H1 (cell line): ENCODE results near the gene FOXN3. TPM values are rescaled to one million over a fixed set of nuclear protein-coding genes. Genes with fewer than 3 reads are reported as not detected.

Experiments
- CTCF ChIA-PET: fragments of 300-600 bp; sonication (Branson Sonifier 250); formaldehyde crosslinking; loops from one replicate; lab custom pipeline; 2021; ENCODE audit not compliant: partially characterized antibody; lab: Charles Lee
- POLR2A ChIA-PET: fragments of 300-600 bp; sonication (Branson Sonifier 250); formaldehyde crosslinking; loops from one replicate; lab custom pipeline; 2021; ENCODE audit warnings: inconsistent platforms; ENCODE audit not compliant: partially characterized antibody; lab: Charles Lee
- DNase-seq, 2 experiments: peaks; one replicate each; pipeline versions ENCODE4 v3.0.0 to v3.0.0-alpha.2; 2010 to 2022; ENCODE audit warnings: low spot score in 2 of 2, low read depth in 1 of 2, mixed read lengths in 1 of 2
- FAIRE-seq: peaks from 2 replicates; lab custom pipeline; 2011; peaks lifted over from hg19 to GRCh38; lab: Jason Lieb, UNC
- H2AFZ ChIP-seq: 2 replicates; pipeline ENCODE4 v1.8.1; 2012; ENCODE audit warnings: low read length, inconsistent platforms
- H2AK5ac ChIP-seq: 2 replicates; pipeline ENCODE4 v1.6.1; 2013; ENCODE audit warnings: low read depth, low read length
- H2BK120ac ChIP-seq: replicated peaks from 2 replicates; pipeline ENCODE3; 2013; ENCODE audit warnings: low read depth, low read length, inconsistent platforms
- H2BK12ac ChIP-seq: 2 replicates; pipeline ENCODE4 v1.6.1; 2013; ENCODE audit warnings: low read depth, low read length
- H2BK15ac ChIP-seq: 2 replicates; pipeline ENCODE4 v1.6.1; 2013; ENCODE audit warnings: low read length
- H2BK20ac ChIP-seq: 2 replicates; pipeline ENCODE4 v1.6.1; 2013; ENCODE audit warnings: low read length
- H2BK5ac ChIP-seq: 2 replicates; pipeline ENCODE4 v1.6.1; 2013; ENCODE audit warnings: low read depth, low read length
- H3K14ac ChIP-seq: 2 replicates; pipeline ENCODE4 v1.6.1; 2013; ENCODE audit warnings: inconsistent platforms; ENCODE audit not compliant: insufficient read length
- H3K18ac ChIP-seq: 2 replicates; pipeline ENCODE4 v1.6.1; 2013; ENCODE audit warnings: low read length; ENCODE audit errors: extremely low read depth
- H3K23ac ChIP-seq: 2 replicates; pipeline ENCODE4 v1.6.1; 2013; ENCODE audit warnings: inconsistent platforms; ENCODE audit not compliant: insufficient read length
- H3K23me2 ChIP-seq: 2 replicates; pipeline ENCODE4 v1.6.1; 2013; ENCODE audit warnings: low read depth, low read length
- H3K27ac ChIP-seq: 2 replicates; pipeline ENCODE4 v1.6.1; 2011; ENCODE audit warnings: low read depth, low read length, inconsistent platforms
- H3K27me3 ChIP-seq, 4 experiments: replicated peaks in 1 of 4; 1 replicate in 1 of 4; 2 replicates in 3 of 4; pipeline versions ENCODE4 v1.6.1 to v1.8.1; 2011 to 2013; ENCODE audit warnings: low read length in 3 of 4, mild to moderate bottlenecking in 3 of 4, inconsistent platforms in 2 of 4, mixed read lengths in 2 of 4, moderate library complexity in 1 of 4; ENCODE audit not compliant: control insufficient read depth in 3 of 4, insufficient read depth in 3 of 4; ENCODE audit errors: extremely low read depth in 1 of 4
- H3K36me3 ChIP-seq, 4 experiments: 2 replicates each; pipeline versions ENCODE4 v1.6.1 to v1.8.1; 2011 to 2013; ENCODE audit warnings: mild to moderate bottlenecking in 4 of 4, low read length in 3 of 4, moderate library complexity in 2 of 4, control low read depth in 1 of 4, inconsistent platforms in 1 of 4; ENCODE audit not compliant: insufficient read depth in 4 of 4, control insufficient read depth in 2 of 4
- H3K4ac ChIP-seq: replicated peaks from 2 replicates; pipeline ENCODE3; 2013; ENCODE audit warnings: low read length, low read depth, mixed read lengths, inconsistent platforms; ENCODE audit not compliant: insufficient read length
- H3K4me1 ChIP-seq, 4 experiments: replicated peaks in 1 of 4; 1 replicate in 1 of 4; 2 replicates in 3 of 4; pipeline versions ENCODE4 v1.6.1 to v1.8.1; 2011 to 2013; ENCODE audit warnings: low read length in 3 of 4, inconsistent platforms in 2 of 4, mixed read lengths in 1 of 4; ENCODE audit not compliant: insufficient read depth in 4 of 4, control insufficient read depth in 3 of 4
- H3K4me2 ChIP-seq, 2 experiments: 2 replicates each; pipeline versions ENCODE4 v1.6.1 to v1.8.1; 2011 to 2013; ENCODE audit warnings: low read depth in 2 of 2, low read length in 2 of 2, control low read depth in 1 of 2, inconsistent platforms in 1 of 2, mild to moderate bottlenecking in 1 of 2; ENCODE audit not compliant: insufficient read depth in 1 of 2
- H3K4me3 ChIP-seq, 4 experiments: fragments of 200-600, 300-600 bp in 1 of 4; sonication (generic), shearing (Covaris generic), sonication (Bioruptor Twin) in 1 of 4; 2 replicates each; pipeline versions ENCODE4 v1.5.1 to v1.8.1; 2011 to 2016; ENCODE audit warnings: low read length in 4 of 4, low read depth in 3 of 4, control low read depth in 2 of 4, inconsistent platforms in 2 of 4, mild to moderate bottlenecking in 2 of 4, mixed read lengths in 1 of 4, moderate library complexity in 1 of 4; ENCODE audit not compliant: insufficient read depth in 2 of 4; ENCODE audit errors: extremely low read depth in 1 of 4
- H3K56ac ChIP-seq: replicated peaks from 2 replicates; pipeline ENCODE3; 2013; ENCODE audit warnings: low read depth, mild to moderate bottlenecking, mixed read lengths, low read length, inconsistent platforms; ENCODE audit not compliant: insufficient read length
- H3K79me1 ChIP-seq: 2 replicates; pipeline ENCODE4 v1.6.1; 2013; ENCODE audit warnings: low read depth, low read length, control low read depth
- H3K79me2 ChIP-seq, 2 experiments: 2 replicates each; pipeline versions ENCODE4 v1.6.1 to v1.8.1; 2012 to 2013; ENCODE audit warnings: low read length in 2 of 2, mild to moderate bottlenecking in 2 of 2, inconsistent platforms in 1 of 2; ENCODE audit not compliant: insufficient read depth in 2 of 2, control insufficient read depth in 1 of 2
- H3K9ac ChIP-seq, 4 experiments: replicated peaks in 1 of 4; 1 replicate in 1 of 4; 2 replicates in 3 of 4; pipeline versions ENCODE4 v1.6.1 to v1.8.1; 2011 to 2013; ENCODE audit warnings: low read depth in 3 of 4, low read length in 3 of 4, control low read depth in 2 of 4, mild to moderate bottlenecking in 2 of 4, moderate library complexity in 2 of 4, inconsistent platforms in 1 of 4; ENCODE audit errors: extremely low read depth in 1 of 4
- H3K9me3 ChIP-seq, 2 experiments: 2 replicates each; pipeline versions ENCODE4 v1.6.1 to v1.8.1; 2012 to 2013; ENCODE audit warnings: mild to moderate bottlenecking in 2 of 2, moderate library complexity in 2 of 2, control low read depth in 1 of 2, inconsistent platforms in 1 of 2, low read depth in 1 of 2, low read length in 1 of 2, mixed read lengths in 1 of 2; ENCODE audit not compliant: insufficient read depth in 2 of 2
- H4K20me1 ChIP-seq, 2 experiments: replicated peaks in 1 of 2; 2 replicates each; pipeline versions ENCODE3 to v1.8.1; 2011 to 2013; ENCODE audit warnings: inconsistent platforms in 2 of 2, low read length in 2 of 2, mild to moderate bottlenecking in 1 of 2; ENCODE audit not compliant: insufficient read depth in 2 of 2, control insufficient read depth in 1 of 2
- H4K5ac ChIP-seq: 2 replicates; pipeline ENCODE4 v1.6.1; 2013; ENCODE audit warnings: low read length, low read depth, mixed read lengths, inconsistent platforms; ENCODE audit not compliant: insufficient read length
- H4K8ac ChIP-seq: 2 replicates; pipeline ENCODE4 v1.8.0; 2013; ENCODE audit warnings: mild to moderate bottlenecking, moderate library complexity, low read length, inconsistent platforms; ENCODE audit not compliant: insufficient read depth; ENCODE audit errors: extremely low read depth
- H4K91ac ChIP-seq: replicated peaks from 2 replicates; pipeline ENCODE3; 2013; ENCODE audit warnings: low read length, mixed read lengths, inconsistent platforms; ENCODE audit not compliant: insufficient read length
- CEBPB ChIP-seq: IDR thresholded peaks from 2 replicates; pipeline ENCODE4 v1.6.1; 2012; ENCODE audit warnings: low read depth, low read length
- HDAC2 ChIP-seq, 2 experiments: fragments of 300-600 bp in 1 of 2; sonication (generic) in 1 of 2; IDR thresholded peaks; 2 replicates each; pipeline ENCODE4 v1.6.1; 2011 to 2012; ENCODE audit warnings: low read depth in 2 of 2, low read length in 2 of 2, mild to moderate bottlenecking in 2 of 2, moderate library complexity in 2 of 2, borderline replicate concordance in 1 of 2, inconsistent platforms in 1 of 2
- KDM4A ChIP-seq: IDR thresholded peaks from one replicate; pipeline ENCODE4 v1.7.1; 2012; ENCODE audit warnings: low read depth, mild to moderate bottlenecking, moderate library complexity, low read length, inconsistent platforms; ENCODE audit not compliant: severe bottlenecking
- POU5F1 ChIP-seq: IDR thresholded peaks from 2 replicates; pipeline ENCODE4 v1.6.1; 2011; ENCODE audit warnings: low read depth, mild to moderate bottlenecking, low read length, moderate library complexity
- RBBP5 ChIP-seq: IDR thresholded peaks from 2 replicates; pipeline ENCODE4 v1.7.1; 2012; ENCODE audit warnings: low read depth, mild to moderate bottlenecking, inconsistent platforms, low read length, moderate library complexity, borderline replicate concordance
- TCF12 ChIP-seq: IDR thresholded peaks from 2 replicates; pipeline ENCODE4 v1.6.1; 2011; ENCODE audit warnings: low read depth, mild to moderate bottlenecking, low read length
- TEAD4 ChIP-seq: IDR thresholded peaks from 2 replicates; pipeline ENCODE4 v1.6.1; 2012; ENCODE audit warnings: low read depth, low read length, inconsistent platforms, mixed read lengths
- ZNF274 ChIP-seq: IDR thresholded peaks from 2 replicates; pipeline ENCODE4 v1.7.0; 2012; ENCODE audit warnings: low read length, borderline replicate concordance; ENCODE audit errors: extremely low read depth
- WGBS, 2 experiments: shearing (Covaris generic) in 1 of 2; methylation state at CpG; one replicate each; pipeline versions ENCODE4 v1.1.6 to v1.1.7; 2013 to 2015; ENCODE audit warnings: low lambda C conversion rate in 2 of 2, mixed read lengths in 2 of 2, inconsistent platforms in 1 of 2, low coverage in 1 of 2, missing lambda C conversion rate in 1 of 2; ENCODE audit not compliant: insufficient replicate concordance in 2 of 2, insufficient coverage in 1 of 2, insufficient read length in 1 of 2; ENCODE audit errors: extremely low coverage in 1 of 2, missing lambda C conversion rate in 1 of 2; 5-methylcytosine and 5-hydroxymethylcytosine counted together
- polyA plus RNA-seq, 7 experiments: library from polyadenylated mRNA; depleted of rRNA in 3 of 7; stranded (reverse) in 5 of 7; unstranded in 2 of 7; fragments of >200 nt in 5 of 7; fragments of 200-250 nt in 2 of 7; gene quantifications; 1 replicate in 5 of 7; 2 replicates in 1 of 7; 4 replicates in 1 of 7; pipeline versions ENCODE4 v1.2.1 to v1.2.3, GENCODE V29; 2011 to 2013; ENCODE audit warnings: missing spikeins in 2 of 7, mixed read lengths in 2 of 7
- total RNA-seq: library from RNA; stranded (reverse); fragmentation: NEBNext Ultra II Directional; extraction: Animal tissue kit (Norgen Biotek cat#: 25700); gene quantifications from 2 replicates; pipeline ENCODE4 v1.2.1, GENCODE V29; 2021
- TF ChIP-seq, protein P1 (sequence below), 3 experiments: IDR thresholded peaks; 1 replicate in 2 of 3; 2 replicates in 1 of 3; pipeline versions ENCODE4 v1.5.1 to v1.6.1; 2011; ENCODE audit warnings: low read length in 3 of 3, mild to moderate bottlenecking in 3 of 3, inconsistent platforms in 2 of 3, low read depth in 1 of 3, moderate library complexity in 1 of 3; ENCODE audit not compliant: insufficient read depth in 1 of 3; ENCODE audit errors: control extremely low read depth in 1 of 3

Gene FOXN3
- total and polyA plus RNA-seq, 2 of the 8 experiments (the other 6 are each of a cell fraction or from before 2014, with no cell fraction given) = 52.6 to 178 TPM

GRCh38 chr14:89457007-89457406 lies 40.0 kb upstream of the FOXN3 start:
- TF ChIP-seq KDM4A (no peak), RBBP5 (no peak), ZNF274 (no peak), TEAD4 (no peak), CEBPB (no peak), TCF12 (no peak), POU5F1 (no peak), HDAC2 (IDR thresholded peaks at IDR 0.05; ENCODE audit: borderline replicate concordance in 1 of 2, low read depth in 2 of 2, low read length in 2 of 2) (no peak)
- TF ChIP-seq, protein P1, sequence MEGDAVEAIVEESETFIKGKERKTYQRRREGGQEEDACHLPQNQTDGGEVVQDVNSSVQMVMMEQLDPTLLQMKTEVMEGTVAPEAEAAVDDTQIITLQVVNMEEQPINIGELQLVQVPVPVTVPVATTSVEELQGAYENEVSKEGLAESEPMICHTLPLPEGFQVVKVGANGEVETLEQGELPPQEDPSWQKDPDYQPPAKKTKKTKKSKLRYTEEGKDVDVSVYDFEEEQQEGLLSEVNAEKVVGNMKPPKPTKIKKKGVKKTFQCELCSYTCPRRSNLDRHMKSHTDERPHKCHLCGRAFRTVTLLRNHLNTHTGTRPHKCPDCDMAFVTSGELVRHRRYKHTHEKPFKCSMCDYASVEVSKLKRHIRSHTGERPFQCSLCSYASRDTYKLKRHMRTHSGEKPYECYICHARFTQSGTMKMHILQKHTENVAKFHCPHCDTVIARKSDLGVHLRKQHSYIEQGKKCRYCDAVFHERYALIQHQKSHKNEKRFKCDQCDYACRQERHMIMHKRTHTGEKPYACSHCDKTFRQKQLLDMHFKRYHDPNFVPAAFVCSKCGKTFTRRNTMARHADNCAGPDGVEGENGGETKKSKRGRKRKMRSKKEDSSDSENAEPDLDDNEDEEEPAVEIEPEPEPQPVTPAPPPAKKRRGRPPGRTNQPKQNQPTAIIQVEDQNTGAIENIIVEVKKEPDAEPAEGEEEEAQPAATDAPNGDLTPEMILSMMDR (IDR thresholded peaks at IDR 0.05; ENCODE audit: control extremely low read depth in 1 of 3, insufficient read depth in 1 of 3, low read depth in 1 of 3, low read length in 3 of 3) = no peak
- WGBS, 2 experiments = 94% methylated on average over 5 of the region's 5 CpGs; no CpG with 5 or more reads in 1 of the 2 experiments
- H3K18ac ChIP-seq = no peak overlapping the region
- no peaks in the 10 kb centered on the region for H3K9me3 ChIP-seq
- FAIRE-seq = no peak
- H2AK5ac ChIP-seq = no peak overlapping the region; the same call in 1 of the 2 replicates
- H3K23ac ChIP-seq = no peak overlapping the region
- H2BK15ac ChIP-seq = no peak overlapping the region
- peaks cover 0 to 18% of the 10 kb centered on the region in 2 experiments; a peak in 2 of 4 replicates for H3K79me2 ChIP-seq
- H4K8ac ChIP-seq = no peak overlapping the region
- no peak overlapping the region for H3K14ac ChIP-seq
- H3K4ac ChIP-seq = no peak overlapping the region
- H3K4me2 ChIP-seq = no peak overlapping the region
- peaks cover 2 to 16% (median 13%) of the 10 kb centered on the region in 4 experiments; a peak in 6 of 7 replicates for H3K4me1 ChIP-seq
- H3K56ac ChIP-seq = no peak overlapping the region
- no peak overlapping the region for H2BK120ac ChIP-seq
- H3K9ac ChIP-seq = no peak overlapping the region
- ChIA-PET POLR2A (no interaction called here), CTCF (interaction anchor here (1.0 kb wide), 1 partner anchor 19 kb away, joined by 3 read pairs; no protein-coding TSS in a partner anchor)
- H3K4me3 ChIP-seq = no peak overlapping the region
- no peaks in the 10 kb centered on the region for H4K20me1 ChIP-seq
- H2BK20ac ChIP-seq = no peak overlapping the region
- no peak overlapping the region for H2BK5ac ChIP-seq
- peak overlapping the region; percentile 4 for H4K91ac ChIP-seq
- no peaks in the 10 kb centered on the region for H3K23me2 ChIP-seq
- H3K79me1 ChIP-seq = no peaks in the 10 kb centered on the region
- no peaks in the 10 kb centered on the region for H3K36me3 ChIP-seq
- H3K27me3 ChIP-seq = no peaks in the 10 kb centered on the region
- H2BK12ac ChIP-seq = no peak overlapping the region
- no peak overlapping the region for H2AFZ ChIP-seq
- no peak overlapping the region for H4K5ac ChIP-seq
- DNase-seq = no peak
- H3K27ac ChIP-seq = no peak overlapping the region
